Measurements from ENCODE around the gene GUCY1A2.
"Not testable (repeated sequence)": the region's sequence is repeated elsewhere in the genome, so short reads cannot be mapped to it uniquely, and the experiment has no call there.

The GUCY1A2 gene

DNA sequence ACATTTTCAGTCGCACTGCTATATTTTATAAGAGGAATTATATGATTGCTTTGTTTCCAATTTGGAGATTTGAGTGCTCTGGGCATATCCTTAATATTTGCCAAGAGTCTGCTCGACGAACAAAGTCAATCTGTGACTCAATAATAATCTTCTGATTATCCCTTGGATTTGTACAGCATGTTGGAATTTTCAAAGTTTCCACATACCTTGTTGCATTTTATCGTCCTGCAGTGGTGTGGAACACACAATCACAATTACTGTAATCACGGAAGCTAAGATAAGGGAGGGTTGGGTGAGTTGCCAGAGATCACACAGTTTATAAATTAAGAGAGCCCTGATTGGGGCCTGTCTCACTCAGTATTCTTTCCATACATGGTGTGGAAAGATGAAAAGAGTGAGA lies 189.3 kb downstream of the GUCY1A2 start:
- no peak for DNase-seq

DNA sequence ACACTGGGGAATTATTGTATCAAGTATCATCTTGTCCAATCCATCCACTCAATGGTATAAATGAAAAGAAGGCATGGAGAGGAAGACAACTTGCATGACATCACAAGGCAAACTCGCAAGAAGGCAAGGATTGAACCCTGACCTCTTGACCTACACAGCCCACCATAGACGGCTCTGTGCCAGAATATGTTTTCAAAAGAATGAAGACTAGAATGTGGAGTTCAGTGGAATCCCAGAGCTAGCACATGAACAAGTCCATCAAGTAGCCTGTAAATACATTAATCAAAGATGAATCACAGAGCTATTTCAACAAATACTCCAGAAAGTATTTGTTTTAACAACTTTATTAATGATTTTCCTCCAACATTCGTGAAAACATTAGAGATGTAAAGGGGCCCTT lies 189.7 kb downstream of the GUCY1A2 start:
- DNase-seq, result no peak

DNA sequence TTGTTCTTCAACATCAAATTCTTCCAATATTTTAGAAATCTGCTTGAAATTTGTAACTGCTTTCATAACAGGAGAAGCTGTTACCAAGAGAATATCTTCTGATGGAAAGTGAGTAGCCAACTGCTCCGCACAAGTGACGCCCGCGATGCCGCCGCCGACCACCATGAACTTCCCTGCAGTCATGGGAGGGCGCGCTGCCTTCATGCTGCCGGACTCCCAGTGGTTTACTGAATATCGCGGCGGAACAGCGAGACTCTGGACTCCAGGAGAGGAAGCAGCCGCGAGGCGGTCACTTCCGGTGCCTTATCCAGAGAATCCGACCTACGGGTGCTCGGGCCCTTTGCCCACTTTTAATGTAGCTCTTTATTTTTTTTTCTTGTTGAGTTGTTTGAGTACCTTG lies 190.6 kb downstream of the GUCY1A2 start:
- DNase-seq, result no peak

DNA sequence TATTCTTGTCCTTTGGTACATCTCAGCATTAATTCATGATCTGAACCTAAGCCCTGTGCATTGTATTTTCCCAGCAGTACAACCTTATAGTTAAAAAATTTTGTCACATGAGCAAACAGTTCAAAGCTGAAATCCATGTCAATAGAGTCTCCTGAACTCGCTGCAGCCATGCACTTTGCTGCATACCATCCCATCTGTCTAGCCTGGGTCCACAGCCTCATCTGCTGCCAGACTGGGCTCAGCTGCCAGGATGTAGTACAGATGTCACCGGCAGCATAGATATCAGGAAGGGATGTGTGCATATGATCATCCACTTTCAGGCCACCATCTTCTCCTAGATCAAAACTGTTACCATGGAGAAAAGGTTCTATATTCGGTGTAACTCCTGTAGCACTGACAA lies 191.7 kb downstream of the GUCY1A2 start:
- not testable (repeated sequence) for DNase-seq

DNA sequence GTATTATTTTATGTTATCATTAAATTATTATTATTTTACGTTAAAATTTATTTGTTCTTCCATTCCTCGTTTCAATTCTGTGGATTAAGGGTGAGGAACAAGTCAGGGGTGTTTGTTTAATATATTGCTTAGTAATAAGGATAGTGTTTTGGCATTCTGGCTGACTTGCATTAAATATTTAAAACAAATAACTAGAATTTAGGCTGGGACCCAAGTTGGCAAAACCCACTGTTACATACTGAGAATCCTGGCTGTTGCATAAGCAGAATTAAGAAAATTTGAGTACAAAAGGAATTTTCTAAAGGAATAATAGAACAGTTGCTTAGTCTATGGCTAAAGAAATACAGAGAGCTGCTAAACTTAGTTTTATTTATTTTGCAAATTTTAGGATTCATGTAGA lies 196.4 kb downstream of the GUCY1A2 start:
- no peak for DNase-seq

DNA sequence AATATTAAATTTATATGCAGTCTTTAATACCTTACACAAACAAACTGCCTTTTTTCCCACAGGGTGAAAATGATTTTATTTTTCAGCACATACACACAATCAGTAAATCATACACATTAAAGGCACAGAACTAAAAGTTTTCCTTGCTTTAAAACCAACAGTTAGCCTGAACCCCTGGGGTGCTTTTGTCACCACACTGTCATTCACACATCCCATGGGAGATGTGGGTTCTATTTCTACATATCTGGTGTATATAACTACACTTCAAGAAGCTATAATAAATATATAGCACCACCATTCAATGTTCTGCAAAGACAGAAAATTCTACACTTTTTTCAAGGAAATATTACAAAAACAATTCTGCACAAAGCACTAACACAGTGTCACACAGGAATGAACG lies 197.0 kb downstream of the GUCY1A2 start:
- no peak for DNase-seq

DNA sequence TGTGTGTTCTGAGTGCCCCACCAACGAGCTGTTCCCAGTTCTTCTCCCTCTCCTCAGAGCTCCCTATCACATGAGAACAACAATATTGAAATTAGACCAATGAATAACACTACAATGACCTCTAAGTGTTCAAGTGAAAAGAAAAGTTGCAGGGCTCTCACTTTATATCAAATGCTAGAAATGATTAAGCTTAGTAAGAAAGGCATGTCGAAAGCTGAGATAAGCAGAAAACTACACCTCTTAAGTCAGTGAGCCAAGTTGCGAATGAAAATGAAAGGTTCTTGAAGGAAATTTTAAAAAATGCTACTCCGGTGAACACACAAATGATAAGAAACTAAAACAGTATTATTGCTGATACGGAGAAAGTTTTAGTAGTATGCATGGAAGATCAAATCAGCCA lies 199.8 kb downstream of the GUCY1A2 start:
- no peak for DNase-seq

DNA sequence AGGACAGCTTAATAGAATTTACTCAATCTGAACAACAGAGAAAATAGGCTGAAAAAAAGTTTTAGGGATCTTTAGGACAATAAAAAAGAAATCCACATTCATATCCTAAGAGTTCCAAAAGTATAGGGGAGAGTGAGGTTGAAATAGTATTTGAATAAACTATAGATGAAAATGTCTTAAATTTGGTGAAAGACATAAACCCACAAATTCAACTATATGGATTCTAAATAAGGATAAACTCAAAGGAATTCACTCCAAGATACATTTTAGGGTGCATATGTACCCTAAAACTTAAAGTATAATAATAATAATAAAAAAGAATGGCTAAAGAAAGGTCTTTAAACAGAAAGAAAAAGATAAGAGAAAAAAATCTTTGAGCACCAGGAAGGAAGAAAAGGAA lies 203.1 kb downstream of the GUCY1A2 start:
- DNase-seq, result no peak

DNA sequence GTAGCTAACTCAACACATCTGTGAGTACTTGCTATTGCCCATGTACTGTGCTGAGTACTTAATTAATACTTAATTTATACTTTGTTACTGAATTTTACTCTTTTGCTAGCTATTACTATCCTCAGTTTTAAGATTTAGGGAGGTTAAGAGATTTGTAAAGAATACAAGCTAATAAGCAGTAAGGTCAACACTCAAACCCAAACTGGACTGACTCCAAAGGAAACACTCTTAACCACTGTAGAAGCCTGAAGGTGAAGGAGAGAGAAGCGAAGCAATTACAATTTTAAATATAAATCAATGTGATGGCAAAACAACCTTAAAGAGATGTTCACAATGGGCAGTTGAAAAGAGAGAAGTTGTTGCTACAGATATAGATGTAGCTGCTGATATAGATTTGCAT lies 204.5 kb downstream of the GUCY1A2 start:
- no peak for DNase-seq

DNA sequence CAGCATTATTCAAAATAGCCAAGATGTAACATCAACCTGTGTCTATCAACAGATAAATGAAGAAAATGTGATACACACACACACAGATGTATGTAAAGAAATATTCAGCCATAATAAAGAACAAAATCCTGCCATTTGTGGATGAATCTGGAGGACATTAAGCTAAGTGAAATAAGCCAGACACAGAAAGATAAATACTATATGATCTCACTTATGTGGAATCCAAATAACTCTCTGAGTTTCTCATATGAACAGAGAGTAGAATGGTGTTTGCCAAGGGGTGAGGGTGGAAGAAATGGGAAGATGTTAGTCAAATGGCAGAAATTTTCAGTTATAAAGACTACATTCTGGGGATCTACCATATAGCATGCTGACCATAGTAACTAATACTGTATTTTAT lies 224.2 kb downstream of the GUCY1A2 start:
- no peak for DNase-seq

DNA sequence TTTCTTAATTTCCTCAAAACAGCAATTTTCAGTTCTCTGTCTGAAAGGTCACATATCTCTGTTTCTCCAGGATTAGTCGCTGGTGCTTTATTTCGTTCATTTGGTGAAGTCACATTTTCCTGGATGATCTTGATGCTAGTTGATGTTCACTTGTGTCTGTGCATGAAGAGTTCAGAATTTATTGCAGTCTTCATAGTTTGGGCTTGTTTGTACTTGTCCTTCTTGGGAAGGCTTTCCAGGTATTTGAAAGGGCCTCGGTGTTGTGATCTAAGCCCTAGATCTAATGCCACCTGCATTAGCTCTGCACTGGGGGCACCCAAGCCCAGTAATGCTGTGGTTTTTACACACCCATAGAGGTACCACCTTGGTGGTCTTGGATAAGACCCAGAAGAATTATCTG lies 228.9 kb downstream of the GUCY1A2 start:
- DNase-seq, result no peak

DNA sequence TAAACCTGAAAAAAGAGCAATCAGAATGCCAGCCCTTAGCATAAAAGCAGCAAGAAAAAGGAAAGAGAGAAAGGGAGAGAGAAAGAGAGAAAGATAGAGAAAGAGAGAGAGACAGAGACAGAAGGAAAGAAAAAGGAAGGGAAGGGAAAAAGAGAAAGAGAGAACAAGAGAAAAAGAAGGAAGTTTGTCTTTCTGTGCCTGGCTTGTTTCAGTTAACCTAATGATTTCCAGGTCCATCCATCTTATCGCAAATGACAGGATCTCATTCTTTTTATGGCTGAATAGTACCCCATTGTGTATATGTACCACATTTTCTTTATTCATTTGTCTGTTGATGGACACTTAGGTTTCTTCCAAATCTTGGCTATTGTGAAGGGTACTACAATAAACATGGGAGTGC lies 230.8 kb downstream of the GUCY1A2 start:
- no peak for DNase-seq

DNA sequence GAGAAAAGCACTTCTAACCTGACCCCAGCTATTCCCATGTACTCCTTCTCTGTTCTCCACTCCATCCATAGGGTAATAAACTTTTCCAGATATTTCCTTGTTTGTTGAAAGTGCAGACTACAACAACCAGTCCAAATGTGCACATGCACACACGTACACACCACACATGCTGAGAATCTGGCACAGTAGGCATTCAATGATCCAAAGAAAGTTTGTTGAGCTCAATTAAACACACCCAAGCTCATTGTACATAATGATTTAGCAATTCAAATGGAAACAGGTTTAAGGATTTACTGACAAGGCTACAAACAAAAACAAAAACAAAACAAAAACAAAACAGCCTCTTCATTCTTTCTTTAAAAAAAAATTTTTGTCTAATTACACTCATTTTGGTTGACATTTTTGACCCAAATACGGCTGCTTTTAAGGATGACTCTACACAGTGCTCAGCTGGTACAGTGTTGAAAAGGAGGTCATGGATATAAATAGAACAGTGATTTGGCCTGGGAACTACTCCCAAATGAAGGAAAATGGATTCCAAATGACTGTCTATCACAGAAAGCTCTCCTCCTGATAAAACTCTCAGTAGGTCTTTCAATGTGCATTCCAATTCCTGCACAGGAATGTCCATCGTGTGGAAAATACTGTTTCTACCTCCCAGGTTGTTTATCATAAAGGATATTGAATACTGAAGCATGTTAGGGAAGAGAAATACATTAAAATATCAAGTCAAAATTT lies 232.2 kb downstream of the GUCY1A2 start:
- no peak for DNase-seq

DNA sequence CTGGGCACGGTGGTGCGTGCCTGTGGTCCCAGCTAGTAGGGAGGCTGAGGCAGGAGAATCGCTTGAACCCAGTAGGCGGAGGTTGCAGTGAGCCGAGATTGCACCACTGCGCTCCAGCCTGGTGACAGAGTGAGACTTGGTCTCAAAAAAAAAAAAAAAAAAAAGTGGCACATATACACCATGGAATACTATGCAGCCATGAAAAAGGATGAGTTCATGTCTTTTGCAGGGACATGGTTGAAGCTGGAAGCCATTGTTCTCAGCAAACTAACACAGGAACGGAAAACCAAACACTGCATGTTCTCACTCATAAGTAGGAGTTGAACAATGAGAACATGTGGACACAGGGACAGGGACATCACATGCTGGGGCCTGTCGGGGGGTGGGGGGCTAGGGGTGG lies 241.0 kb downstream of the GUCY1A2 start:
- not testable (repeated sequence) for DNase-seq

DNA sequence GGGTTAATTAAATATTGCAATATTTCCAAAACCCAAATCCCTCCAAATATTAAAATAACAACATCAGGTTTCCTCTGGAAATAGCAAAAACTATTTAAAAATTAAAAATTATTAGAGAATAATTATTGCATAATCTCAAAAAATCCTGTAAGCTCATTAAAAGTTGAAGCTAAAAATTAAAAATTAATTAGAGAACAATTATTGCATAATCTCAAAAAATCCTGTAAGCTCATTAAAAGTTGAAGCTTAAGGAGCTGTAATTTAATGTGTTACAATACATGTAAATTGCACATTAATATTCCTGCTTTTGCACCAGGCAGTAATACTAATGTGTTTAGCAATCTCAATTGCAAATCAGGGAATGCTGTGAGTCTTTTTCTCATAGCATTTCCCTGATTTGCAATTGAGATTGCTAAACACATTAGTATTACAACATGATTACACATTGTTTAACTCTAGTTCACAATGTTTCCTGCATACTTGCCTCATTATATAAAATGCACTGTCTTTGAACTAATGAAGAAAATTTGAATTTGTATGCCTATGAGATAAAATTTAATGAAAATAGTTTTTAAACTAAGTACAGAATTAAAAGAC lies 247.7 kb downstream of the GUCY1A2 start:
- DNase-seq, result no peak

DNA sequence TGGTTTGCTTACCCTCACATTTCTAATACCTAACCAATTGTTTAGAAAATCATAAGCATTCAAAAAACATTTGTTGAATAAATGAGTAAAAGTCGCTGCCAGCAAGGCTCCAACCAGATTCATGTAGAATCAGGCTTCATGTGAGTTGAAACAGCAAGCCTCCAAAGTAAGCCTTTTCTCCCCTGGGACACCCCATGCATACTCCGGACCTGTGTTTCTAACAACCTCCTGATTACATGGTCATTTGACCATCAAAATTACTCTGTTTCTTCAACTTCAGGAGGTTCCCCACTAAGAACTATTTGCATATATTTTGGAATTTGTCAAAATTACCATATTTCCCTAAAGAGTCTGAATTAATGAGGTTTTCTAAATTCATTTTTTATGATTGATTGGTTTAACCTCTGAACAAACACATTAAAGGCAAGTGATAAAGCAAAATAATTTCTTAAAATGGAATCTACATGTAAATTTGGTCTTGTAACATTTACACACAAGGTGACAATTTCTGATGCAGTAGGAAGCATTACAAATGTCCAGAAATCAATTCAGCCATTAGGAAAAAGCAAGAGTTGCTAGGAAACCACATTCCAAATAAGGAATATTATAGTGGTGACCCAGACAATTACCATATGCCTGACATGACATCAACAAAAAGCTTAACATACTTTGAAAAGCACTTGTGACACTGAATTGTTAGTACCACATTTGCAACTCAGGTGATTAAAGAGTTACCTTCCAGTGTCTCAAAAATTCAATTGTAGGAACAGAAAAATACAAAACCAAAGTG lies 252.6 kb downstream of the GUCY1A2 start:
- no peak for DNase-seq

DNA sequence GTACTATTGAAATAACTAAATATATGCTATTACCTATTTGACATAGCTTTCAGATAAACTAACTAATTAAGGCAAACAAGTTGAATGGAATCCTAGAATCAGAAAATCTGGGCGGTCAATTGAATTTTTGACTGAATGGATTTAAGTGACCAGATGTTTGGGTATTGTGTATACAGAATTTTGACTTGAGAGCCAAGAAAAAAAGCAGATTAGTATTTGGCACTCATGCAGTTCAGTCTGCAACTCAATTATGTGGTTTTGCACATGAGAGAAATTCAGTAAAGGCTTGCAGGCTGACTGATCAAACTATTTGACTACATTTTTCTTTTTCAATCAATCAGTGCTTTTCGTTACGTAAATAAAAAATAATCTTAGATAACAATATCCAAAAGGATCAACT lies 254.8 kb downstream of the GUCY1A2 start:
- DNase-seq, result no peak

DNA sequence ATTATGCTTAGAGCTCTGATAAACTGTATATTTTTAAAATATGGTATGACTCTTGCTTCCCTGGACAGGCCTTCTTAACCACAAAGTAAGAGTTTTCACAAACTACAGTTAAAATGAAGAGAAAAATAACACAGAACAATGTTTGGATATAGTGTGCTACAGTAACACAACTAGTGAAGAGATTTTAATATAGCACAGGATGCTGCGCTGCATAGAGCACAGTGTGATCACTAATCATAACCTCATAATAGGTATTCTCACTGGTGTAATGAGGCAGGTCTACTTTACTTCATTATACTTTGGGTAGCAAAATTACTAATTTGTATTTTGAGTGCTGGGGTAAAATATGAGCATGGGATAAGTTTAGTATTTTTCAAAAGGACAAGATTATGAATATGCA lies 256.5 kb downstream of the GUCY1A2 start:
- DNase-seq, result no peak

DNA sequence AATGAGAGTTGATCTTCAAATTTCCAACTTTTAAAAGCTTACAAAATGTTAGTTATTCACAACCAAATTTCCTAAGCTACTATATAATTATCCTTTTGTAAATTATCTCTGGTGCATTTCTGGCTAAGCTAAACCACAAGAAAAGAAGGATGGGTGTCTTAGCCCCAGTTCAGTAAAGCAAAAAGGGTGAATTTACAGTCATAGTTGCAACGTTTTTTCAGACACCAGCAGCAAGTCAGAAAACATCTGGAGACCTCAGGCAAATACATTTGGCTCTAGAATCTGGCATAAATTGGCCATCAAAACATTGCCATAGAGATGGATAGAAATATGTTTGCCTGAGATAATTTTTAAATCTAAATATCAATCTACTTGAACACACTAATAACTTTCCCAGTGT lies 257.0 kb downstream of the GUCY1A2 start:
- no peak for DNase-seq

DNA sequence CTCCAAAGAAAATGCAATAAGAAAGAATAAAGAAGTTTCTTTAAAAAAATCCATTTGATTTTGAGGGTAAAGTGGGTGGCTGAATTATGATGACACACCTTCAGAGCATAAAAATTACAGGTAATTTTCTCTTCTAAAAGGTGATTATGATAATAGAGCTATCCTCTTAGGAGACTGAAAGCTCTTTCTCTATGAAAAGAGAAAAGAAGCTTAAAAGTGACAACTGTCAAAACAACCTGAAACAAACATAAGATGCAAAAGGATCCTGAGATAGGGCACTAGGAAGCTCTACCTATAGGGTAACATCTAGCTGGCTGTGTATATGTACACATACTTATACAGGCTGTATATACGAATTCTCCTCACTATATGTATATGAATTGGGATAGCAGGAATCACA lies 270.2 kb downstream of the GUCY1A2 start:
- DNase-seq, result no peak

DNA sequence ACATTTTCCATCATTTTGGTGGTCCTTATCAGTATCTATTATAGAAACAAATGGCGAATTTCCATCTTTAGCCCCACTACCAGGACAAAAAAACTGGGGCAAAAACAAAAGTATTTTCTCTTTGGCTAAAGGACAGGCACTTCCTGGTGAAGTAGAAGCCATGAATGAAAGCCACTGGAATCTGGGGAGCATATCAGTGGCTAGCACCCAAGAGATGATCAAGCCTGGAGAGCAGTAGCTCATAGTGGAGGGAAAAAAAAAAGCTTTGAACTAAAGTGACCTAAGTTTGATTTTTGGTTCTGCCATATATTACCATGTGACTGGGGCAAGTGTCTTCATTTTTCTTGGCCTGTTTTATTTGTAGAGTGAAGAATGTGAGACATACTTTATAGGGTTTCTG lies 272.3 kb downstream of the GUCY1A2 start:
- DNase-seq, result no peak

DNA sequence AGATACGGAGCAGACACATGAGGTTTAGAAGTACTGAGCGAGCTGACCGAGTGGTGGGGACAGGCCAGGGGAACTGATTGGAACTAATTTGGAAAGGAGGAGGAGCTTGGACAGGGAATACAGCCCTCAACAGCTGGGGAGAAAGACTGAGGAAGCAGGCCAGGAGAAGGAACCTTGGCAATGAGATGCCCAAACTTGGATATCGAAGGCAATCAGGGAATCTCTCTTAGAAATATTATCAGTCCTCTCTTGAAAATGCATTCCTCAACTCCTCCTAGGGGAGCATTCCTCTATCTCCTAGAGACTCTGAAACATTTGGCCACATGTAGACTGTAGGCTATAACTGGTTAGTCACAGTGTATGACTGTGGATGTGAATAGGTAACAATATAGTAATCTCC lies 284.6 kb downstream of the GUCY1A2 start:
- no peak for DNase-seq

DNA sequence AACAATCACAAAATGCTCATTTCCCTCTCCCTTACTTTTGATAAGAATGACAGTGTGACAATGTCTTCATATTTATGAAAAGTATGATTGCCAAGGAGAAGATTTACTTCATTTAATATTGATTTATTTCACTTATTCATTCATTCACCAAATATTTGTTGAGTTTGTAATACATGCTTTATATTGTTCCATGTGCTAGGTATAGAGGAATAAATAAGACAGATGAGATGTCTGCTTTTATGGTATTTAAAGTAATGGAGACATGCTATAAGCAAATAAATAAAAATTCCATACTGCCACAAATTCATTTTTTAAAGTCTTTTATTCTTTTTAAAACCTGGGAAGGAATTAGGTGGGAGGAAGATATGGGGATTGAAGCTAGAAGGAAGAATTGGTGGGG lies 289.4 kb downstream of the GUCY1A2 start:
- DNase-seq, result no peak

DNA sequence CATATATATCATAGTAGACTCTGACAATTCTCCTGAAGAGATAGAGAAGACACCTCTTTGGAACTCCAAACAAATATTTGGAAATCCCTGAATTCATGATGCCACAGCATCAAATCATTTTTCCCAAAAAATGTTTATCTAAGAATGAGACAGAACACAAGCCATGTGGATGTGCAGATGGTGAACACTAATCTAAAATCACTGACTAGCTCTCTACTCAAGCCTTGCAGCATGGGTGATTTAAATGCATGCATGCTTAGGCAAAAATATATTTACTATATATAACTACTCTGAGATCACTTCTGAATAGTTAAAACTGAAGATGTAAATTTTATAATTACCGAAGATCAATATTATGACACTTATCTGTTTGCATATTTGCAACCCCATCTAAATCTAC lies 289.9 kb downstream of the GUCY1A2 start:
- DNase-seq, result no peak
